Activated CD4-positive, alpha-beta T cell treated with anti-CD3 and anti-CD28 coated beads, Interleukin-2, amount 50 U/mL, for 1 hour (primary cell): Measurements from ENCODE around the gene ASAP2.

Source experiments
- DNase-seq: peaks from one replicate; pipeline ENCODE4 v3.0.0-alpha.2; 2020

The ASAP2 gene

DNA sequence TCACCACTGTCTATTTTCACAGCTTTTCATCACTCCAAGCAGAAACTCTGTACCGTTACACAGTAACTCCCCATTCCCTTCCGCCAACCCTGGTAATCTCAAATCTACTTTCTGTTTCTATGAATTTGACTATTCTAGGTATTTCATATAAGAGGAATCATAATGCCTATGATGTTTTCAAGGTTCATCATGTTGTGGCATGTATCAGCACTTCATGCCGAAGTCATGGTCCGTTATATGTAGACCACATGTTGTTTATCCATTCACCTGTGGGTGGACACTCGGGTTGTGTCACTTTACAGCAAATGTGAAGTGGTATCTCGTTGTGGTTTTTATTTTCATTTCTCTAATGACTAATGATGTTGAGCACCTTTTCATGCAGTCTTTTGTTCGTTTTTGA lies 238.5 kb downstream of the ASAP2 start:
- no peak for DNase-seq

DNA sequence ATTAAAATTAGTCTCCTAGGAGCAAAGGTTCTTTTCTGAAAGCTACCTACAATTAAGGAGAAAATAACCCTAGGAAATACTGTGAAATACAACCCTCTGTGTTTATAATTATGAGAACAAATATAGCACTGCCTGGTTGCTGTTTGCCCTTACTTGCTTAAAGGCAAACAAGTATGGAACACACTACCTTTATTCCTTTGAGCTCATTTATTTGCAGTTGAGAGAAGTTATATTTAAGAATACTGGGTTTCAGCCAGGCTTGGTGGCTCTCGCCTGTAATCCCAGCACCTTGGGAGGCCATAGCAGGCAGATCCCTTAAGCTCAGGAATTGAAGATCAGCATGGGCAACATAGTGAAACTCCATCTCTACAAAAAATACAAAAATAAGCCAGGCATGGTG lies 244.6 kb downstream of the ASAP2 start:
- DNase-seq: no peak
